OCI-LY7 (cell line): ENCODE measurements around the gene FOXD1.

Source experiments
- EZH2phosphoT487 ChIP-seq: fragments of 200-600 bp; sonication (generic); IDR thresholded peaks from 2 replicates; pipeline ENCODE4 v1.6.1; 2018; ENCODE audit warnings: low read depth, borderline replicate concordance, mild to moderate bottlenecking, mixed run types, antibody characterized with exemption, low read length, moderate library complexity, mixed read lengths
- TF ChIP-seq, protein P1 (sequence below): fragments of 200-600 bp; sonication (generic); conservative IDR thresholded peaks from 2 replicates; pipeline ENCODE4 v1.5.1; 2014; ENCODE audit warnings: mild to moderate bottlenecking, antibody characterized with exemption, low read length, moderate library complexity, mixed read lengths

DNA sequence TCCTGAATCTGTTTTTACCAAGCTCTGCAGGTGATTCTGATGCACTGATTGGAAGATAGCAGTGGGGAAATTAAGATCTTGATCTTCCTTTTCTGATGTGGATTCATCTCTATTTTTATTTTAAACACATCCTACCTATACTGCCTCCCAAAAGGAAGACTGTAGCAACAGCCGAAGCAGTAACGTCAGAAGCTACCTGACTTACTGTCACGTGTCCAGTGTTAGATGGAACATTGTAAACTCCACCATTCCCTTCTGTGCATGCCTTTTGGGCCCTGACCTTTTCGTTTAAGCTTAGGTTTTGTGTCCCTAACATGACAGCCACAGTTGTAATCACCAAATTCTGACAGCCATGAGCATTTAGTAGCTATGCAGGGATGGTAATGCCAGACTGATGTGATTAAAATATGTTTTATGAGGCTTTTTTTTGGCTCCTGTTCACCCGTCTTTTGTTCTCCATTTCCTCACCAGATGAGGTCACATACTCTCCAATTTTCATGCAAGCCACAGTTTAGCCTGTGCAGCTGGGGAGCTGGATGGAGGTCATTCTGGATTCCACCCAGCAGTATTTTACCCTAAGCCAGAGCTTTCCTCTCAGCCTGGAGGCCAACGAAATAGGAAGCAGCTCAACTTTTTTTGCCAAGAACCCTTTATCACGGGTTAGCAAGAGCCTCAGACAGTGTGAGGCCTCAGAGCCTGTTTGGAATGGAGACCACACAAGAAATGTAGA is 15.6 kb upstream of the FOXD1 start:
- TF ChIP-seq, protein P1, sequence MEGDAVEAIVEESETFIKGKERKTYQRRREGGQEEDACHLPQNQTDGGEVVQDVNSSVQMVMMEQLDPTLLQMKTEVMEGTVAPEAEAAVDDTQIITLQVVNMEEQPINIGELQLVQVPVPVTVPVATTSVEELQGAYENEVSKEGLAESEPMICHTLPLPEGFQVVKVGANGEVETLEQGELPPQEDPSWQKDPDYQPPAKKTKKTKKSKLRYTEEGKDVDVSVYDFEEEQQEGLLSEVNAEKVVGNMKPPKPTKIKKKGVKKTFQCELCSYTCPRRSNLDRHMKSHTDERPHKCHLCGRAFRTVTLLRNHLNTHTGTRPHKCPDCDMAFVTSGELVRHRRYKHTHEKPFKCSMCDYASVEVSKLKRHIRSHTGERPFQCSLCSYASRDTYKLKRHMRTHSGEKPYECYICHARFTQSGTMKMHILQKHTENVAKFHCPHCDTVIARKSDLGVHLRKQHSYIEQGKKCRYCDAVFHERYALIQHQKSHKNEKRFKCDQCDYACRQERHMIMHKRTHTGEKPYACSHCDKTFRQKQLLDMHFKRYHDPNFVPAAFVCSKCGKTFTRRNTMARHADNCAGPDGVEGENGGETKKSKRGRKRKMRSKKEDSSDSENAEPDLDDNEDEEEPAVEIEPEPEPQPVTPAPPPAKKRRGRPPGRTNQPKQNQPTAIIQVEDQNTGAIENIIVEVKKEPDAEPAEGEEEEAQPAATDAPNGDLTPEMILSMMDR: no peak
- no peak for TF ChIP-seq EZH2phosphoT487
